GM19452 (cell line): ENCODE data around the gene ADM.
A peak's percentile ranks its signal among the peaks of the same experiment; 100 is the strongest.

Source experiments
- ATAC-seq: cut with Tn5 transposase; IDR thresholded peaks from one replicate; pipeline ENCODE4 v1.9.1; 2021; ENCODE audit not compliant: unreplicated experiment

The ADM gene

GRCh38 chr11:10289765-10290380, 15.0 kb upstream of the ADM start:
- no peak for ATAC-seq

- ATAC-seq, result no peak
Observed at GRCh38 chr11:10291801-10292638, 12.9 kb upstream of the ADM start.

GRCh38 chr11:10293423-10294289, 11.2 kb upstream of the ADM start, which contains the start of gene SBF2:
Gene SBF2, minus strand, starts transcription at chr11:10294219. Its CDS starts 150 bp downstream, at chr11:10294069.
- peak; percentile 41 for ATAC-seq

GRCh38 chr11:10294290-10294953, 10.5 kb upstream of the ADM start:
- ATAC-seq, result no peak

- ATAC-seq, result no peak
Observed at GRCh38 chr11:10295064-10295901, 9.6 kb upstream of the ADM start.

- ATAC-seq, result peak; percentile 93
Observed at GRCh38 chr11:10298342-10298741, 6.5 kb upstream of the ADM start.

GRCh38 chr11:10301656-10302358, 3.1 kb upstream of the ADM start:
- ATAC-seq, result no peak

GRCh38 chr11:10302359-10302743, 2.5 kb upstream of the ADM start:
- ATAC-seq, result no peak

- ATAC-seq, result peak; percentile 29
Observed at GRCh38 chr11:10302744-10303557, 1.9 kb upstream of the ADM start.

GRCh38 chr11:10303558-10304363, 1.1 kb upstream of the ADM start:
- no peak for ATAC-seq

- ATAC-seq, result no peak
Observed at GRCh38 chr11:10305262-10305963, 540 bp downstream of the ADM start.

- ATAC-seq, result no peak
Observed at GRCh38 chr11:10305964-10306918, 1.4 kb downstream of the ADM start.

GRCh38 chr11:10307022-10307399, 2.1 kb downstream of the ADM start:
- ATAC-seq, result no peak

GRCh38 chr11:10307400-10308200, 2.7 kb downstream of the ADM start:
- ATAC-seq, result peak; percentile 62
